Cardiac muscle cell (in vitro differentiated cells and primary cell): Measurements from ENCODE around the gene GRIA3. TPM values are rescaled to one million over a fixed set of nuclear protein-coding genes. Genes with fewer than 3 reads are reported as not detected.

Experiments used
- DNase-seq, 2 donors: peaks; one replicate each; pipeline versions ENCODE4 v3.0.0 to v3.0.0-alpha.2; 2010 to 2017; ENCODE audit warnings: low read depth in 1 of 2, low spot score in 1 of 2
- H3K27ac ChIP-seq: fragments of 200-600 bp; sonication (generic); 2 replicates; pipeline ENCODE4 v1.5.1; 2016
- H3K27me3 ChIP-seq: fragments of 200-600 bp; sonication (generic); 2 replicates; pipeline ENCODE4 v1.6.0; 2016; ENCODE audit warnings: control low read depth
- H3K36me3 ChIP-seq: fragments of 200-600 bp; sonication (generic); 2 replicates; pipeline ENCODE4 v1.5.1; 2016; ENCODE audit warnings: control low read depth
- H3K4me1 ChIP-seq: fragments of 200-600 bp; sonication (generic); 2 replicates; pipeline ENCODE4 v1.8.1; 2017; ENCODE audit warnings: low read depth, mild to moderate bottlenecking, mixed run types
- H3K4me3 ChIP-seq: fragments of 200-600 bp; sonication (generic); 2 replicates; pipeline ENCODE4 v1.5.1; 2016; ENCODE audit warnings: mild to moderate bottlenecking
- H3K9me3 ChIP-seq: fragments of 200-600 bp; sonication (generic); 2 replicates; pipeline ENCODE4 v1.5.1; 2017; ENCODE audit warnings: low read depth, mild to moderate bottlenecking, control low read depth
- CTCF ChIP-seq: IDR thresholded peaks from 2 replicates; pipeline ENCODE4 v1.5.1; 2012; ENCODE audit warnings: low read depth, mild to moderate bottlenecking, low read length
- polyA plus RNA-seq: library from polyadenylated mRNA; unstranded; fragments of >200 nt; fragmentation: Nextera tagmentation; extraction: Ambion mirVana; gene quantifications from 2 replicates; pipeline ENCODE4 v1.2.1, GENCODE V29; 2016
- total RNA-seq: library from RNA; depleted of rRNA; stranded (reverse); fragments of >200 nt; gene quantifications from 2 replicates; pipeline ENCODE4 v1.2.3, GENCODE V29; 2016

GRIA3 gene
- total and polyA plus RNA-seq, 2 experiments from 2014 or later, result 2.8 to 6.1 TPM

- Histone ChIP-seq H3K9me3 (no peaks in the 10 kb centered on the region), H3K36me3 (no peaks in the 10 kb centered on the region), H3K27ac (no peak overlapping the region), H3K4me1 (peaks cover 1% of the 10 kb centered on the region), H3K4me3 (no peak overlapping the region), H3K27me3 (no peaks in the 10 kb centered on the region)
- no peak for TF ChIP-seq CTCF
- DNase-seq, result no peak
These were observed 292.6 kb downstream of the GRIA3 start for GRCh38 chrX:123476611-123477219.

GRCh38 chrX:123477673-123478072 is 293.6 kb downstream of the GRIA3 start:
- H3K36me3 ChIP-seq, result no peaks in the 10 kb centered on the region
- no peak overlapping the region for H3K27ac ChIP-seq
- no peak for DNase-seq
- no peaks in the 10 kb centered on the region for H3K9me3 ChIP-seq
- TF ChIP-seq CTCF, result no peak
- no peak overlapping the region for H3K4me3 ChIP-seq
- peaks cover 6% of the 10 kb centered on the region for H3K4me1 ChIP-seq
- H3K27me3 ChIP-seq, result no peaks in the 10 kb centered on the region

DNA sequence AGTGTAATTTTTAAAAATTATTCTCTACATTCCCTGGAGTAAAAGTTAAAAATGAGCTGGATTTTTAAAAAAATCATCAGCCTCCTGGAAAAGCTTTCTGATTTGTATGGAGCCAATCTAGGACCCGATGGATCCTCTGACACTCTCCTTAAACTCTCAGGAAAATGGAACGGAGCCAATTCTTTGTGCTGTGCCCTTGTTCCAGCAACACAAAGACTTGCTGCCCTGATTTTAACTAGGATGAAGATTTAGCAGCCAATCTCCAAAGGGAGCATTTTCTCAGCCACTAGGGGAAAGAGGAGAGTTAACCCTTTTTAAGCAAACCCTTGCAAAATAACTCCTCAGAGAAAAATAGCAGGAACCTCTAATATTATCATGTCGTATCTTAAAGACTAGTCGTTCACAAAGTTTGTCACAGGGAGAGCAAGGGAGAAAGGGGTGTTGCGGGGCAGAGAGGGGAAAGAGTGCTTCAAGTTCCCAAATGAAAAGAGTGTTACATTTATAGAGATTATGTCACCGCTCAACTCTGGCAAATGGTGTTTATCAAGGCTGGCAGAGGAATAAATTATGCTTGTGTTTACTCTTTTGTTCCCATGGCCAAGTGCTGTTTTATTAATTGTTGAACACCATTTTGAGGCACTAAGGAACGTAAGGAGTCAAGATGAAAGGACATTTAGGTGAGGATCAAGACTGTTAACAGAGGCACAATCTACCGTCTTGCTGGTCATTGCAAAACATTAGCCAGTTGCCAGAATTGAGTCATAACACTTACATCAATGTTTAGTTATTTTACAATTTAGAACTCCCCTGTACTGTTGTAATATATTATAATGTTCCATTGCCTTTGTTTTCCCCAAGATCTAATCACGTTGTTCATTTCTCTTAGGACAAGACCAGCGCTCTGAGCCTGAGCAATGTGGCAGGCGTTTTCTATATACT is 298.1 kb downstream of the GRIA3 start:
- TF ChIP-seq CTCF, result no peak
- H3K4me3 ChIP-seq, result no peak overlapping the region
- H3K27ac ChIP-seq, result no peak overlapping the region
- peaks cover 6% of the 10 kb centered on the region for H3K4me1 ChIP-seq
- H3K36me3 ChIP-seq, result no peaks in the 10 kb centered on the region
- peak; percentile 35 to 52 for DNase-seq
- no peaks in the 10 kb centered on the region for H3K27me3 ChIP-seq
- no peaks in the 10 kb centered on the region for H3K9me3 ChIP-seq

DNA sequence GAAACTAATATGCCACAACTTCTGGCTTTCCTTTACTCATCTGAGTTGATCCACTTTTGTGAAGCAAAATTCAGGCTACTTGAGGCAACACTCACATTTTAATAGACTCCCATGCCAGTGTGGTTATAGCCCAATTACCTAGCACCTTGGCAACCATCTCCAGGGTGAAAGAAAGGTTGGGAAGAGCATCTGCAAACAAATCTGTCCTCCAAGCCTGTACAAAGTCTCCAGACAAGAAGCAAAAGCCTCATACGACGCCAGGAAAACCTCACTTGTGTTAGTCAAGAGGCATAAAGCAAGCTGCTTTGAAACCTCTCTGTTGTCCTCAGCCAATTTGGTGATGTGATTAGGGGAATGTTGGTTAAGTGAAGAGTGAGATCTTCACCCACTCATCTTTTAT is 302.2 kb downstream of the GRIA3 start:
- H3K4me1 ChIP-seq, result peaks cover 6% of the 10 kb centered on the region
- TF ChIP-seq CTCF, result no peak
- no peak overlapping the region for H3K4me3 ChIP-seq
- H3K27ac ChIP-seq, result no peak overlapping the region
- no peak for DNase-seq
- no peaks in the 10 kb centered on the region for H3K36me3 ChIP-seq
- H3K27me3 ChIP-seq, result no peaks in the 10 kb centered on the region
- no peaks in the 10 kb centered on the region for H3K9me3 ChIP-seq

DNA sequence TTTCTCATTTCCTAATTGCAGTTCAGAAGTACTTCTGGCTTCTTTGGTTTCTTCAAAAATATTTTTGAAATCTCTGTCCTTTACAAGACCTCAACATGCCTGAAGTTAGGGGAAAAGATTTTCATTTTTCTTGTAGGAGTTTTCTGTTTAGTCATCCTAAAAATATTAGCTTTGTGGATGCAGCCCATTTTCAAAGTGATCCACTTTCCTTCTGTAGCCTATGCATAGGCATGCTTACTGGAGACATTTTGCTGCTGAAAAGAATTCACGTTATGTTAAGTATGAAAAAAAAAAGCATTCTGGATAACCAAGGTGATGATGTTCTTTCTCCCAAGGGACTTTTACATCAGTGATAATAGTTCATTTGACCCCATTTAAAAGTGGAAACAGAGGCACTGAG is 303.2 kb downstream of the GRIA3 start:
- TF ChIP-seq CTCF, result no peak
- Histone ChIP-seq H3K27me3 (no peaks in the 10 kb centered on the region), H3K27ac (no peak overlapping the region), H3K4me1 (no peaks in the 10 kb centered on the region), H3K4me3 (no peak overlapping the region), H3K36me3 (no peaks in the 10 kb centered on the region), H3K9me3 (no peaks in the 10 kb centered on the region)
- no peak for DNase-seq
